K562 (cell line): ENCODE results near the gene SLC35A4. TPM values are rescaled to one million over a fixed set of nuclear protein-coding genes. Genes with fewer than 3 reads are reported as not detected.

ENCODE experiments used
- ATF6 ChIP-seq: sonication (generic); formaldehyde crosslinking; IDR thresholded peaks from 2 replicates; pipeline ENCODE4 v1.4.0; 2020; ENCODE audit warnings: mild to moderate bottlenecking, missing genetic modification reagents
- BCOR ChIP-seq: fragments of 450-650 bp; IDR thresholded peaks from 2 replicates; pipeline ENCODE4 v1.6.1; 2016
- E2F5 ChIP-seq: sonication (generic); formaldehyde crosslinking; IDR thresholded peaks from 2 replicates; pipeline ENCODE4 v1.8.0; 2022; ENCODE audit warnings: mild to moderate bottlenecking, missing genetic modification reagents
- FOXK1 ChIP-seq: sonication (generic); formaldehyde crosslinking; IDR thresholded peaks from 2 replicates; pipeline ENCODE4 v1.8.0; 2022; ENCODE audit warnings: missing genetic modification reagents, mild to moderate bottlenecking, borderline replicate concordance
- GTF2F1 ChIP-seq: IDR thresholded peaks from 2 replicates; pipeline ENCODE4 v1.6.1; 2011; ENCODE audit warnings: low read depth, low read length, improper control_type of control experiment
- HMGN3 ChIP-seq: IDR thresholded peaks from 2 replicates; pipeline ENCODE4 v1.6.1; 2011; ENCODE audit warnings: borderline replicate concordance, low read depth, mild to moderate bottlenecking, mixed read lengths, low read length; ENCODE audit not compliant: insufficient read length; ENCODE audit errors: extremely low read depth
- MAZ ChIP-seq, 2 experiments: fragments of 450-650 bp in 1 of 2; sonication (generic) in 1 of 2; formaldehyde crosslinking; IDR thresholded peaks in 1 of 2; conservative IDR thresholded peaks in 1 of 2; 2 replicates each; pipeline versions ENCODE4 v1.4.0 to v1.5.0; 2020; ENCODE audit warnings: mild to moderate bottlenecking in 1 of 2, missing genetic modification reagents in 1 of 2
- MBD1 ChIP-seq: fragments of 250-450 bp; sonication (Bioruptor Pico); IDR thresholded peaks from 2 replicates; pipeline ENCODE4 v1.8.0; 2022; ENCODE audit warnings: inconsistent platforms
- MBD2 ChIP-seq: sonication (generic); IDR thresholded peaks from 2 replicates; pipeline ENCODE4 v1.6.1; 2016; ENCODE audit warnings: low read depth, borderline replicate concordance
- NCOA4 ChIP-seq: fragments of 450-650 bp; IDR thresholded peaks from 2 replicates; pipeline ENCODE4 v1.6.1; 2018; ENCODE audit warnings: mild to moderate bottlenecking; ENCODE audit not compliant: partially characterized antibody
- POLR2AphosphoS2 ChIP-seq: IDR thresholded peaks from 2 replicates; pipeline ENCODE4 v1.6.1; 2012; ENCODE audit warnings: low read length, improper control_type of control experiment
- PURB ChIP-seq: sonication (generic); formaldehyde crosslinking; IDR thresholded peaks from 2 replicates; pipeline ENCODE4 v1.9.0; 2021; ENCODE audit warnings: low read depth, mild to moderate bottlenecking, missing genetic modification reagents
- SIN3B ChIP-seq: fragments of 450-650 bp; IDR thresholded peaks from 2 replicates; pipeline ENCODE4 v1.6.1; 2017; ENCODE audit warnings: low read depth, mild to moderate bottlenecking, moderate library complexity
- TAF9B ChIP-seq: fragments of 450-650 bp; IDR thresholded peaks from 2 replicates; pipeline ENCODE4 v1.6.1; 2018; ENCODE audit warnings: mild to moderate bottlenecking; ENCODE audit not compliant: partially characterized antibody
- USF1 ChIP-seq: sonication (generic); formaldehyde crosslinking; IDR thresholded peaks from 2 replicates; pipeline ENCODE4 v1.9.0; 2022; ENCODE audit warnings: mild to moderate bottlenecking, missing genetic modification reagents
- USF2 ChIP-seq: sonication (generic); formaldehyde crosslinking; IDR thresholded peaks from 2 replicates; pipeline ENCODE4 v1.5.0; 2020; ENCODE audit warnings: missing genetic modification reagents
- ZNF511 ChIP-seq: sonication (generic); formaldehyde crosslinking; IDR thresholded peaks from 2 replicates; pipeline ENCODE4 v1.8.0; 2022; ENCODE audit warnings: mild to moderate bottlenecking, missing genetic modification reagents
- ZNF695 ChIP-seq: fragments of 450-650 bp; formaldehyde crosslinking; IDR thresholded peaks from 2 replicates; pipeline ENCODE4 v1.4.0; 2020; ENCODE audit warnings: mild to moderate bottlenecking, moderate library complexity
- ZNF778 ChIP-seq: fragments of 450-650 bp; formaldehyde crosslinking; IDR thresholded peaks from 2 replicates; pipeline ENCODE4 v1.4.0; 2020; ENCODE audit warnings: mild to moderate bottlenecking, moderate library complexity
- polyA plus RNA-seq, 8 experiments: library from polyadenylated mRNA; depleted of rRNA in 4 of 8; stranded (reverse) in 5 of 8; unstranded in 3 of 8; fragments of >200 nt; fragmentation: Nextera tagmentation in 2 of 8; fragmentation: Illumina TruSeq in 1 of 8; extraction: Ambion mirVana in 2 of 8; extraction: Trizol in 1 of 8; gene quantifications; 2 replicates each; pipeline versions ENCODE4 v1.2.1 to v1.2.3, GENCODE V29; 2011 to 2014; ENCODE audit warnings: inconsistent platforms in 1 of 8, missing spikeins in 1 of 8
- total RNA-seq, 7 experiments: library from RNA; depleted of rRNA in 6 of 7; stranded (reverse); fragments of >200 nt in 6 of 7; fragmentation: Illumina TruSeq in 2 of 7; extraction: Trizol in 2 of 7; gene quantifications; 2 replicates each; pipeline versions ENCODE4 v1.2.1 to v1.2.3, GENCODE V29; 2011 to 2021; ENCODE audit warnings: low replicate concordance in 1 of 7

SLC35A4 gene
- total and polyA plus RNA-seq, 9 of the 15 experiments (the other 6 are each of a cell fraction or from before 2014, with no cell fraction given) = 21.8 to 171 (median 42.5) TPM

GRCh38 chr5:140564196-140565023 lies at the start of gene SLC35A4, which contains the start of gene APBB3 (continued):
- TF ChIP-seq ATF6 (CRISPR knock-in tag) (peak; percentile 97), GTF2F1 (0 out of 2 replicates have a peak, but pooled peaks have one; percentile 50), E2F5 (CRISPR knock-in tag) (0 out of 2 replicates have a peak, but pooled peaks have one; percentile 30), PURB (CRISPR knock-in tag) (no peak), TAF9B (peak; percentile 95), SIN3B (peak; percentile 77), ZNF695 (CRISPR knock-in tag) (no peak), HMGN3 (peak; percentile 48), MBD1 (no peak), USF2 (peak; percentile 89), NCOA4 (no peak), ZNF511 (no peak), MBD2 (peak; percentile 76; the same call in 1 of the 2 replicates), MAZ (CRISPR knock-in tag; conservative IDR thresholded peaks at IDR 0.05 in 1 of 2, IDR thresholded peaks at IDR 0.05 in 1 of 2) (peak; percentile 86 to 92; a peak in 3 of 4 replicates), BCOR (no peak; the same call in 1 of the 2 replicates), USF1 (CRISPR knock-in tag) (peak; percentile 97), FOXK1 (CRISPR knock-in tag) (no peak), ZNF778 (no peak), POLR2AphosphoS2 (no peak)
